Measurements from ENCODE around the gene BRPF1. TPM values are rescaled to one million over a fixed set of nuclear protein-coding genes. Genes with fewer than 3 reads are reported as not detected.
A peak's percentile ranks its signal among the peaks of the same experiment; 100 is the strongest.

Gene BRPF1
- total RNA-seq, 1 donor from 2014 or later: 40.6 TPM

DNA sequence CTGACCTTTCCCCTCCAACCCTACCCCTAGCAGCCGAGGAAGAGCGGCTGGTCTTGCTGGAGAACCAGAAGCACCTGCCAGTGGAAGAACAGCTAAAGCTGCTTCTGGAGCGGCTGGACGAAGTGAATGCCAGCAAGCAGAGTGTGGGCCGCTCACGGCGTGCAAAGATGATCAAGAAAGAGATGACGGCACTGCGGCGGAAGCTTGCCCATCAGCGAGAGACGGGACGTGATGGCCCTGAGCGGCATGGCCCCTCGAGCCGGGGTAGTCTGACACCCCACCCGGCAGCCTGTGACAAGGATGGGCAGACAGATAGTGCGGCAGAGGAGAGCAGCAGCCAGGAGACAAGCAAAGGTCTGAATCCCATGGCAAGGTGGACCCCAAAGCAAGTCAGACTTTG lies 12.0 kb downstream of the BRPF1 start:
- DNase-seq (ENCODE audit: low spot score): no peak
- TF ChIP-seq, protein P1, sequence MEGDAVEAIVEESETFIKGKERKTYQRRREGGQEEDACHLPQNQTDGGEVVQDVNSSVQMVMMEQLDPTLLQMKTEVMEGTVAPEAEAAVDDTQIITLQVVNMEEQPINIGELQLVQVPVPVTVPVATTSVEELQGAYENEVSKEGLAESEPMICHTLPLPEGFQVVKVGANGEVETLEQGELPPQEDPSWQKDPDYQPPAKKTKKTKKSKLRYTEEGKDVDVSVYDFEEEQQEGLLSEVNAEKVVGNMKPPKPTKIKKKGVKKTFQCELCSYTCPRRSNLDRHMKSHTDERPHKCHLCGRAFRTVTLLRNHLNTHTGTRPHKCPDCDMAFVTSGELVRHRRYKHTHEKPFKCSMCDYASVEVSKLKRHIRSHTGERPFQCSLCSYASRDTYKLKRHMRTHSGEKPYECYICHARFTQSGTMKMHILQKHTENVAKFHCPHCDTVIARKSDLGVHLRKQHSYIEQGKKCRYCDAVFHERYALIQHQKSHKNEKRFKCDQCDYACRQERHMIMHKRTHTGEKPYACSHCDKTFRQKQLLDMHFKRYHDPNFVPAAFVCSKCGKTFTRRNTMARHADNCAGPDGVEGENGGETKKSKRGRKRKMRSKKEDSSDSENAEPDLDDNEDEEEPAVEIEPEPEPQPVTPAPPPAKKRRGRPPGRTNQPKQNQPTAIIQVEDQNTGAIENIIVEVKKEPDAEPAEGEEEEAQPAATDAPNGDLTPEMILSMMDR (IDR thresholded peaks at IDR 0.05; ENCODE audit: unreplicated experiment): no peak
- H3K27ac Mint-ChIP-seq (ENCODE audit: unreplicated experiment): no peak overlapping the region
- peaks cover under 1% of the 10 kb centered on the region for H3K27me3 Mint-ChIP-seq (ENCODE audit: unreplicated experiment)
- H3K4me1 Mint-ChIP-seq (ENCODE audit: unreplicated experiment): peaks cover under 1% of the 10 kb centered on the region
- no peak overlapping the region for H3K4me3 Mint-ChIP-seq (ENCODE audit: unreplicated experiment)
- peaks cover 65% of the 10 kb centered on the region for H3K36me3 Mint-ChIP-seq (ENCODE audit: low read depth, unreplicated experiment)
- no peaks in the 10 kb centered on the region for H3K9me3 Mint-ChIP-seq (ENCODE audit: unreplicated experiment)

DNA sequence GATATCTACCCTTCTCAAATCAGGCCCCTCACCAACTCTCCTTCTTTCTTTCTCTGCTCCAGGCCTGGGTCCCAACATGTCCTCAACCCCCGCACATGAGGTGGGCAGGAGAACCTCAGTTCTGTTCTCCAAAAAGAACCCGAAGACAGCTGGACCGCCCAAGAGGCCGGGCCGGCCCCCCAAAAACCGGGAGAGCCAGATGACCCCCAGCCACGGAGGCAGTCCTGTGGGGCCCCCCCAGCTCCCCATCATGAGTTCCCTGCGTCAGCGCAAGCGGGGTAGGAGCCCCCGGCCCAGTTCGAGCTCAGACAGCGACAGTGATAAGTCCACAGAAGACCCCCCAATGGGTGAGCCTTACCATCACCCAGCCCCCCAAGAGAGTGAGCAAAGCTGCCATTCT lies 12.6 kb downstream of the BRPF1 start:
- Mint-ChIP-seq H3K4me1 (ENCODE audit: unreplicated experiment) (peaks cover 5% of the 10 kb centered on the region), H3K36me3 (ENCODE audit: low read depth, unreplicated experiment) (peaks cover 60% of the 10 kb centered on the region), H3K9me3 (ENCODE audit: unreplicated experiment) (no peaks in the 10 kb centered on the region), H3K27me3 (ENCODE audit: unreplicated experiment) (peaks cover 2% of the 10 kb centered on the region), H3K4me3 (ENCODE audit: unreplicated experiment) (no peak overlapping the region), H3K27ac (ENCODE audit: unreplicated experiment) (no peak overlapping the region)
- TF ChIP-seq, protein P1 (IDR thresholded peaks at IDR 0.05; ENCODE audit: unreplicated experiment): no peak
- DNase-seq (ENCODE audit: low spot score): no peak

DNA sequence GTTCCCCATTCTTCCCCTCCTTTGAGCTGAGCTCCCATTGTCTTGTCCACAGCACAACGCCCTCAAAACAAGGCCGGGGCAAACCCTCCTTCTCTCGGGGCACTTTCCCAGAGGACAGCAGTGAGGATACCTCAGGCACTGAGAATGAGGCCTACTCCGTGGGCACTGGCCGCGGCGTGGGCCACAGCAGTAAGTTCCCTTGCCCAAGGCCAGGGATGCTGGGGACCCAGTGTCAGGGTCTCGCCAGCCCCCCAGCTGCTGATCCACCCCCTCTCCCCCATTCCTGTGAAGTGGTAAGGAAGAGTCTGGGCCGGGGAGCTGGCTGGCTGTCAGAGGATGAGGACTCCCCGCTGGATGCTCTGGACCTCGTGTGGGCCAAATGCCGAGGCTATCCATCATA lies 14.0 kb downstream of the BRPF1 start:
- H3K9me3 Mint-ChIP-seq (ENCODE audit: unreplicated experiment): no peaks in the 10 kb centered on the region
- H3K27me3 Mint-ChIP-seq (ENCODE audit: unreplicated experiment): peaks cover 9% of the 10 kb centered on the region
- H3K4me1 Mint-ChIP-seq (ENCODE audit: unreplicated experiment): peaks cover 17% of the 10 kb centered on the region
- DNase-seq (ENCODE audit: low spot score): no peak
- peaks cover 50% of the 10 kb centered on the region for H3K36me3 Mint-ChIP-seq (ENCODE audit: low read depth, unreplicated experiment)
- TF ChIP-seq, protein P1 (IDR thresholded peaks at IDR 0.05; ENCODE audit: unreplicated experiment): no peak
- no peak overlapping the region for H3K4me3 Mint-ChIP-seq (ENCODE audit: unreplicated experiment)
- H3K27ac Mint-ChIP-seq (ENCODE audit: unreplicated experiment): no peak overlapping the region

DNA sequence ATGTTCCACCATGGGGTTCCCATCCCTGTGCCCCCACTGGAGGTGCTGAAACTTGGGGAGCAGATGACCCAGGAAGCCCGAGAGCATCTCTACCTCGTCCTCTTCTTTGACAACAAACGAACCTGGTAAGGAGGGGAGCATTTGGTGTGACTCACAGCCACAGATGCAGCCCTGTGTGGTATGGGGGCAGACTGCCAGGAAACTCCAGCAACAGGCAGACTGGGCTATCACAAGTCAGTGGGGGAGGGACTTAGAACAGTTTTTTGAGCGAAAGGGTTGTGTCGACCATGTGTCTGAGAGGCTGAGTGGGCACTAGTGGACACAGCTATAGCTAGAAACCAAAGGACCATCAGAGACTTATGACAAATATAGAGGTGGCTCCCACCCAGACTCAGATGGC lies 14.8 kb downstream of the BRPF1 start:
- no peak overlapping the region for H3K27ac Mint-ChIP-seq (ENCODE audit: unreplicated experiment)
- H3K4me3 Mint-ChIP-seq (ENCODE audit: unreplicated experiment): peak overlapping the region; percentile 83

DNA sequence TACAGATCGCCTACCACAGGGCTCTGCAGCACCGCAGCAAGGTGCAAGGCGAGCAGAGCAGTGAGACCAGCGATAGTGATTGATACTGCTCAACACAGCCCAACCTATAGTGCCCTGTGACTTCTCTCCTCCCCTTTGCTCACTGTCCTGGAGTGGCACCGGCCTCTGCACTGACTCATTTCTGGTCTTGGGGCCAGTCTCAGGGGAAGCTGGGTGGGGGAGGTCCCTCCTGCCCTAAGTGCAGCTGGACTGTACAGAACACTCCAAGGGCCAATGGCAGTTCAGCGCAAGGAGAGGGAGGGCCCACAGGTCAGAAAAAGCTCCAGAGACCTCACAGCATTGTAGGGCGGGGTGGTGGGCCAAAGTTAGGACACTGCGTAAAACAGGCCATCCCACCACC lies 15.7 kb downstream of the BRPF1 start:
- H3K4me1 Mint-ChIP-seq (ENCODE audit: unreplicated experiment): peaks cover 23% of the 10 kb centered on the region
- TF ChIP-seq, protein P1 (IDR thresholded peaks at IDR 0.05; ENCODE audit: unreplicated experiment): no peak
- no peaks in the 10 kb centered on the region for H3K9me3 Mint-ChIP-seq (ENCODE audit: unreplicated experiment)
- peaks cover 49% of the 10 kb centered on the region for H3K36me3 Mint-ChIP-seq (ENCODE audit: low read depth, unreplicated experiment)
- H3K27ac Mint-ChIP-seq (ENCODE audit: unreplicated experiment): no peak overlapping the region
- peak overlapping the region; percentile 47 for H3K4me3 Mint-ChIP-seq (ENCODE audit: unreplicated experiment)
- no peak for DNase-seq (ENCODE audit: low spot score)
- H3K27me3 Mint-ChIP-seq (ENCODE audit: unreplicated experiment): peaks cover 15% of the 10 kb centered on the region

More for the DNA sequence above, 14.8 kb downstream of the BRPF1 start:
- Mint-ChIP-seq H3K36me3 (ENCODE audit: low read depth, unreplicated experiment) (peaks cover 48% of the 10 kb centered on the region), H3K4me1 (ENCODE audit: unreplicated experiment) (peaks cover 19% of the 10 kb centered on the region), H3K27me3 (ENCODE audit: unreplicated experiment) (peaks cover 11% of the 10 kb centered on the region), H3K9me3 (ENCODE audit: unreplicated experiment) (no peaks in the 10 kb centered on the region)
- DNase-seq (ENCODE audit: low spot score): no peak
- TF ChIP-seq, protein P1 (IDR thresholded peaks at IDR 0.05; ENCODE audit: unreplicated experiment): no peak
